ENCODE data around the gene RTL5.
"Not testable (repeated sequence)": the region's sequence is repeated elsewhere in the genome, so short reads cannot be mapped to it uniquely, and the experiment has no call there.

RTL5 gene

GRCh38 chrX:72131317-72132294 is at the start of gene RTL5:
TSS of gene RTL5 (minus strand) at chrX:72131915.
- no peak for DNase-seq (ENCODE audit: low spot score)

- DNase-seq (ENCODE audit: low spot score) = peak; percentile 20
Measured at GRCh38 chrX:72180539-72180938, 48.8 kb upstream of the RTL5 start.

- no peak for DNase-seq (ENCODE audit: low spot score)
Measured at GRCh38 chrX:72176981-72177380, 45.3 kb upstream of the RTL5 start.

- not testable (repeated sequence) for DNase-seq (ENCODE audit: low spot score)
Measured at GRCh38 chrX:72176289-72176688, 44.6 kb upstream of the RTL5 start.

GRCh38 chrX:72169008-72169728 is 37.5 kb upstream of the RTL5 start:
- no peak for DNase-seq (ENCODE audit: low spot score)

GRCh38 chrX:72165551-72165950 is 33.8 kb upstream of the RTL5 start:
- no peak for DNase-seq (ENCODE audit: low spot score)

GRCh38 chrX:72159769-72160168 is 28.1 kb upstream of the RTL5 start:
- no peak for DNase-seq (ENCODE audit: low spot score)

- DNase-seq (ENCODE audit: low spot score) = no peak
Measured at GRCh38 chrX:72158773-72159172, 27.1 kb upstream of the RTL5 start.

- DNase-seq (ENCODE audit: low spot score) = no peak
Measured at GRCh38 chrX:72146527-72146926, 14.8 kb upstream of the RTL5 start.

GRCh38 chrX:72145181-72145580 is 13.5 kb upstream of the RTL5 start:
- DNase-seq (ENCODE audit: low spot score) = no peak

- no peak for DNase-seq (ENCODE audit: low spot score)
Measured at GRCh38 chrX:72143609-72143907, 11.8 kb upstream of the RTL5 start.

- DNase-seq (ENCODE audit: low spot score) = no peak
Measured at GRCh38 chrX:72142794-72143608, 11.3 kb upstream of the RTL5 start.

- no peak for DNase-seq (ENCODE audit: low spot score)
Measured at GRCh38 chrX:72142094-72142793, 10.5 kb upstream of the RTL5 start.

GRCh38 chrX:72141372-72142004 is 9.8 kb upstream of the RTL5 start:
- no peak for DNase-seq (ENCODE audit: low spot score)

GRCh38 chrX:72139538-72139937 is 7.8 kb upstream of the RTL5 start:
- DNase-seq (ENCODE audit: low spot score) = no peak

- no peak for DNase-seq (ENCODE audit: low spot score)
Measured at GRCh38 chrX:72137846-72138495, 6.3 kb upstream of the RTL5 start.

- no peak for DNase-seq (ENCODE audit: low spot score)
Measured at GRCh38 chrX:72133851-72134546, 2.3 kb upstream of the RTL5 start.

- DNase-seq (ENCODE audit: low spot score) = no peak
Measured at GRCh38 chrX:72132456-72132855, 741 bp upstream of the RTL5 start.

- no peak for DNase-seq (ENCODE audit: low spot score)
Measured at GRCh38 chrX:72130762-72131250, 909 bp downstream of the RTL5 start.

GRCh38 chrX:72130156-72130761 is 1.5 kb downstream of the RTL5 start:
- no peak for DNase-seq (ENCODE audit: low spot score)
